Measurements from ENCODE around the gene AGER. TPM values are rescaled to one million over a fixed set of nuclear protein-coding genes. Genes with fewer than 3 reads are reported as not detected.

Gene AGER
- total RNA-seq, 1 donor from 2014 or later: 9.9 TPM

GRCh38 chr6:32166411-32167061 lies 17.5 kb downstream of the AGER start:
- no peak overlapping the region for H3K4me3 ChIP-seq (ENCODE audit: insufficient read depth, low read depth, low read length)
- no peak overlapping the region for H3K4me2 ChIP-seq (ENCODE audit: low read length)
- H3K27me3 Mint-ChIP-seq (ENCODE audit: low read depth, unreplicated experiment): no peaks in the 10 kb centered on the region
- H3K9ac ChIP-seq (ENCODE audit: low read length): no peak overlapping the region
- H3K4me3 Mint-ChIP-seq (ENCODE audit: unreplicated experiment): no peak overlapping the region
- H3K9me3 ChIP-seq (ENCODE audit: insufficient read depth, low read depth, low read length): no peaks in the 10 kb centered on the region
- no peak for DNase-seq (ENCODE audit: low read depth)
- no peak overlapping the region for H3K27ac ChIP-seq (ENCODE audit: low read depth, low read length)
- no peak for FAIRE-seq
- peaks cover 2% of the 10 kb centered on the region for H3K9me3 Mint-ChIP-seq (ENCODE audit: unreplicated experiment)
- no peaks in the 10 kb centered on the region for H3K27me3 ChIP-seq (ENCODE audit: insufficient read depth, low read length)
- peaks cover 12% of the 10 kb centered on the region for H3K36me3 ChIP-seq (ENCODE audit: insufficient read depth, low read length)
- H3K27ac Mint-ChIP-seq (ENCODE audit: unreplicated experiment): no peak overlapping the region
- H2AFZ ChIP-seq (ENCODE audit: low read depth, low read length): no peak overlapping the region
- H3K79me2 ChIP-seq (ENCODE audit: insufficient read depth, low read length): peaks cover 4% of the 10 kb centered on the region
- TF ChIP-seq CTCF (IDR thresholded peaks at IDR 0.05; ENCODE audit: insufficient read depth, low read depth, low read length): no peak
- peaks cover 35% of the 10 kb centered on the region for H3K36me3 Mint-ChIP-seq (ENCODE audit: low read depth, unreplicated experiment)
- peaks cover 13% of the 10 kb centered on the region for H3K4me1 Mint-ChIP-seq (ENCODE audit: low read depth, unreplicated experiment)
- H4K20me1 ChIP-seq (ENCODE audit: insufficient read depth, low read length): peaks cover 10% of the 10 kb centered on the region
- H3K4me1 ChIP-seq (ENCODE audit: insufficient read depth, low read length): peaks cover 13% of the 10 kb centered on the region

GRCh38 chr6:32164295-32164694 lies 19.8 kb downstream of the AGER start, which contains the start of gene EGFL8:
Gene EGFL8 (plus strand): TSS chr6:32164595. CDS start chr6:32166166, 1,571 bp downstream.
- H3K36me3 ChIP-seq (ENCODE audit: insufficient read depth, low read length): no peaks in the 10 kb centered on the region
- no peaks in the 10 kb centered on the region for H3K27me3 Mint-ChIP-seq (ENCODE audit: low read depth, unreplicated experiment)
- H4K20me1 ChIP-seq (ENCODE audit: insufficient read depth, low read length): peaks cover 4% of the 10 kb centered on the region
- no peak within 1 kb of the TSS for H3K27ac ChIP-seq (ENCODE audit: low read depth, low read length)
- no peaks in the 10 kb centered on the region for H3K27me3 ChIP-seq (ENCODE audit: insufficient read depth, low read length)
- FAIRE-seq (no peak), DNase-seq (ENCODE audit: low read depth) (no peak)
- H3K9me3 ChIP-seq (ENCODE audit: insufficient read depth, low read depth, low read length): no peaks in the 10 kb centered on the region
- peaks cover 25% of the 10 kb centered on the region for H3K36me3 Mint-ChIP-seq (ENCODE audit: low read depth, unreplicated experiment)
- H2AFZ ChIP-seq (ENCODE audit: low read depth, low read length): no peak within 1 kb of the TSS
- H3K9me3 Mint-ChIP-seq (ENCODE audit: unreplicated experiment): peaks cover 2% of the 10 kb centered on the region
- H3K9ac ChIP-seq (ENCODE audit: low read length): no peak within 1 kb of the TSS
- H3K27ac Mint-ChIP-seq (ENCODE audit: unreplicated experiment): no peak within 1 kb of the TSS
- no peak within 1 kb of the TSS for H3K4me2 ChIP-seq (ENCODE audit: low read length)
- peaks cover 4% of the 10 kb centered on the region for H3K4me1 ChIP-seq (ENCODE audit: insufficient read depth, low read length)
- H3K4me1 Mint-ChIP-seq (ENCODE audit: low read depth, unreplicated experiment): peaks cover 13% of the 10 kb centered on the region
- no peak within 1 kb of the TSS for H3K4me3 ChIP-seq (ENCODE audit: insufficient read depth, low read depth, low read length)
- H3K4me3 Mint-ChIP-seq (ENCODE audit: unreplicated experiment): peak within 1 kb of the TSS; percentile 30
- TF ChIP-seq CTCF (IDR thresholded peaks at IDR 0.05; ENCODE audit: insufficient read depth, low read depth, low read length) (no peak), EZH2 (IDR thresholded peaks at IDR 0.05; ENCODE audit: insufficient read depth, low read length) (no peak)
- H3K79me2 ChIP-seq (ENCODE audit: insufficient read depth, low read length): no peaks in the 10 kb centered on the region

GRCh38 chr6:32163559-32164258 lies 20.3 kb downstream of the AGER start:
- Histone ChIP-seq H4K20me1 (ENCODE audit: insufficient read depth, low read length) (no peaks in the 10 kb centered on the region), H3K4me2 (ENCODE audit: low read length) (no peak overlapping the region), H3K27ac (ENCODE audit: low read depth, low read length) (no peak overlapping the region), H3K9me3 (ENCODE audit: insufficient read depth, low read depth, low read length) (no peaks in the 10 kb centered on the region), H3K4me3 (ENCODE audit: insufficient read depth, low read depth, low read length) (no peak overlapping the region), H3K27me3 (ENCODE audit: insufficient read depth, low read length) (no peaks in the 10 kb centered on the region), H3K79me2 (ENCODE audit: insufficient read depth, low read length) (no peaks in the 10 kb centered on the region), H3K9ac (ENCODE audit: low read length) (no peak overlapping the region), H2AFZ (ENCODE audit: low read depth, low read length) (no peak overlapping the region), H3K4me1 (ENCODE audit: insufficient read depth, low read length) (peaks cover 3% of the 10 kb centered on the region), H3K36me3 (ENCODE audit: insufficient read depth, low read length) (no peaks in the 10 kb centered on the region)
- no peak overlapping the region for H3K27ac Mint-ChIP-seq (ENCODE audit: unreplicated experiment)
- no peak for DNase-seq (ENCODE audit: low read depth)
- peaks cover 2% of the 10 kb centered on the region for H3K9me3 Mint-ChIP-seq (ENCODE audit: unreplicated experiment)
- H3K27me3 Mint-ChIP-seq (ENCODE audit: low read depth, unreplicated experiment): no peaks in the 10 kb centered on the region
- peaks cover 23% of the 10 kb centered on the region for H3K36me3 Mint-ChIP-seq (ENCODE audit: low read depth, unreplicated experiment)
- TF ChIP-seq EZH2 (IDR thresholded peaks at IDR 0.05; ENCODE audit: insufficient read depth, low read length): no peak
- no peak for TF ChIP-seq CTCF (IDR thresholded peaks at IDR 0.05; ENCODE audit: insufficient read depth, low read depth, low read length)
- FAIRE-seq: no peak
- H3K4me1 Mint-ChIP-seq (ENCODE audit: low read depth, unreplicated experiment): peaks cover 11% of the 10 kb centered on the region
- no peak overlapping the region for H3K4me3 Mint-ChIP-seq (ENCODE audit: unreplicated experiment)

Measured in astrocyte (in vitro differentiated cells and primary cell).